NT2/D1 (cell line): ENCODE results near the gene TMC8.

Source experiments
- DNase-seq: peaks from one replicate; pipeline ENCODE4 v3.0.0-alpha.2; 2011; ENCODE audit warnings: low read depth, low spot score
- H3K27me3 ChIP-seq: 2 replicates; pipeline ENCODE4 v1.6.0; 2011; ENCODE audit warnings: mild to moderate bottlenecking; ENCODE audit not compliant: insufficient read length, insufficient read depth
- H3K36me3 ChIP-seq: 2 replicates; pipeline ENCODE4 v1.6.1; 2011; ENCODE audit warnings: mild to moderate bottlenecking, low read length, mixed read lengths; ENCODE audit not compliant: insufficient read depth, insufficient read length
- H3K4me1 ChIP-seq: 2 replicates; pipeline ENCODE4 v1.5.1; 2011; ENCODE audit not compliant: insufficient read depth, insufficient read length
- H3K4me3 ChIP-seq: 2 replicates; pipeline ENCODE4 v1.5.1; 2011; ENCODE audit warnings: low read depth; ENCODE audit not compliant: insufficient read length
- H3K9ac ChIP-seq: 2 replicates; pipeline ENCODE4 v1.6.0; 2011; ENCODE audit warnings: low read depth; ENCODE audit not compliant: insufficient read length
- H3K9me3 ChIP-seq: 2 replicates; pipeline ENCODE4 v1.5.1; 2011; ENCODE audit warnings: mild to moderate bottlenecking, low read length; ENCODE audit not compliant: insufficient read depth
- SUZ12 ChIP-seq: IDR thresholded peaks from 2 replicates; pipeline ENCODE4 v1.6.1; 2011; ENCODE audit not compliant: insufficient read length, insufficient read depth; ENCODE audit errors: extremely low read depth
- YY1 ChIP-seq: IDR thresholded peaks from 2 replicates; pipeline ENCODE4 v1.6.1; 2011; ENCODE audit not compliant: insufficient read length, insufficient read depth
- ZNF274 ChIP-seq: IDR thresholded peaks from 2 replicates; pipeline ENCODE4 v1.6.1; 2011; ENCODE audit warnings: mild to moderate bottlenecking, low read depth, low read length

TMC8 gene

DNA sequence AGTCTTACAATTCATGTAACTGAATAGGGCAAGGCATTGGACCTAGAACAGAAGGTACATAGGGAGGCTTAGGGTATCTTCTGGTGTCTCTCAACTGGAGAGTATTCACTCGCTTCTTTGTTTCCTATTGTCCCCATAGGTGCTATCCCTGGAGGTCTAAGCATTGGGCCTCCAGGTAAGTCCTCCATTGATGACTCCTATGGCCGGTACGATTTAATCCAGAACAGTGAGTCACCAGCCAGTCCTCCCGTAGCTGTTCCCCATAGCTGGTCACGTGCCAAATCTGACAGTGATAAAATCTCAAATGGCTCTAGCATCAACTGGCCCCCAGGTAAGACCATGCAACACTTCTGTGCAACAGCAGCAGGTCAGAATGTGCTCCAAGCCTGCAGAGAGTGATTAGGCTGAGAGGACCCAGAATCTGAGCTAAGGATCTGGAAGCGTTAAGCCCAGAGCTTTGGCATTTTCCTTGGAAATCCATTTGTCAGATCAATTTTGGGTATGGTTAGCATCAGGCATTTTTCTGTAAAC lies 37.7 kb upstream of the TMC8 start:
- H3K4me1 ChIP-seq, result no peaks in the 10 kb centered on the region
- no peaks in the 10 kb centered on the region for H3K9me3 ChIP-seq
- H3K27me3 ChIP-seq, result no peaks in the 10 kb centered on the region
- H3K4me3 ChIP-seq, result no peak overlapping the region
- TF ChIP-seq SUZ12 (no peak), ZNF274 (no peak), YY1 (no peak)
- no peak overlapping the region for H3K9ac ChIP-seq
- no peak for DNase-seq
- peaks cover 67% of the 10 kb centered on the region for H3K36me3 ChIP-seq

DNA sequence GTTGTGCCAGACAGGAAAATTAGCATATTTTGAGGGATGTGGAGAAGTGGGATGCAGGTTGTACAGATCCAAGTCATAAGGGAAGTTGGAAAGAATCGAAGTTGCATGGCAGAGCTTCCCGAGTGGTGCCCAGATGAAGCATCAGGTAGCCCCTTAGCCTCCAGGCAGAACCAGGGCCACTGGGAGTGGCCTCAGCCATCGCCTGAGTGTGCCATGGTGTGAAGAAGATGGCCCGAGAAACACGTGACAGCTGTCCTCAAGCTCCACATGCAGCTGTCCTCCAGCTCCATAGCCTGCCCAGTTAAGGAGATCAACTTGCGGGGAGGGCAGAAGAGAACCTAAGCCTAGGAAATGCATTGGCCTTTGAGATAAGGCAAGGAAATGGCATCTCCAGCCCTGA lies 35.5 kb upstream of the TMC8 start:
- Histone ChIP-seq H3K4me3 (no peak overlapping the region), H3K36me3 (peaks cover 76% of the 10 kb centered on the region), H3K9ac (no peak overlapping the region), H3K9me3 (peaks cover 15% of the 10 kb centered on the region; the same call in 1 of the 2 replicates), H3K4me1 (no peaks in the 10 kb centered on the region), H3K27me3 (no peaks in the 10 kb centered on the region)
- TF ChIP-seq YY1, result no peak
- TF ChIP-seq ZNF274, result no peak
- no peak for TF ChIP-seq SUZ12
- DNase-seq, result no peak

DNA sequence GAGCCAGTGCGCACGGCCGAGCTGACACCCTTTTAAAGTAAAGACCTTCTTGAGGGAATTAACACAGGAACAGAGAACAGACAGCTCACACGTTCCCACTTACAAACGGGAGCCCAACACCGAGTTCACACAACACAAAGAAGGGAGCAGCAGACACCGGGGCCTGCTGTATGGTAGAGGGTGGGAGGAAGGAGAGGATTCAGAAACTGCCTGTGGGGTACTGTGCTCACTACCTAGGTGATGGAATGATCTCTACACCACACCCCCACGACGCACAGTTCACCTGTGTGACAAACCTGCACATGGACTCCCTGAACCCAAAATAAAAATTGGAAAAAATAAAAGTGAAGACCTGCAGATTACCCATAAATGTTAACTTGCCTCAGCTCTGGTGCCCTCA lies 34.5 kb upstream of the TMC8 start:
- Histone ChIP-seq H3K36me3 (peaks cover 74% of the 10 kb centered on the region), H3K9ac (no peak overlapping the region), H3K9me3 (peaks cover 24% of the 10 kb centered on the region; the same call in 1 of the 2 replicates), H3K4me3 (no peak overlapping the region), H3K27me3 (no peaks in the 10 kb centered on the region), H3K4me1 (no peaks in the 10 kb centered on the region)
- DNase-seq, result no peak
- no peak for TF ChIP-seq SUZ12

DNA sequence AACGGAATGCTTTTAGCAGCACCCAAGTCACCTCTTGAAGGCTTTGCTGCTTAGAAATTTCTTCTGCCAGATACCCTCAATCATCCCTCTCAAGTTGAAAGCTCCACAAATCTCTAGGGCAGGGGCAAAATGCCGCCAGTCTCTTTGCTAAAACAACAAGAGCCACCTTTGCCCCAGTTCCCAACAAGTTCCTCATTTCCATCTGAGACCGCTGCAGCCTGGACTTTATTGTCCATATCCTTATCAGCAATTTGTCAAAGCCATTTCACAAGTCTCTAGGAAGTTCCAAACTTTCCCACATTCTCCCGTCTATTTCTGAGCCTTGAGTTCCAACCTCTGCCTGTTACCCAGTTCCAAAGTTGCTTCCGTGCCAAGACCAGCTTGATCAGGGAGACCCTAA lies 29.5 kb upstream of the TMC8 start:
- peaks cover 68% of the 10 kb centered on the region for H3K36me3 ChIP-seq

DNA sequence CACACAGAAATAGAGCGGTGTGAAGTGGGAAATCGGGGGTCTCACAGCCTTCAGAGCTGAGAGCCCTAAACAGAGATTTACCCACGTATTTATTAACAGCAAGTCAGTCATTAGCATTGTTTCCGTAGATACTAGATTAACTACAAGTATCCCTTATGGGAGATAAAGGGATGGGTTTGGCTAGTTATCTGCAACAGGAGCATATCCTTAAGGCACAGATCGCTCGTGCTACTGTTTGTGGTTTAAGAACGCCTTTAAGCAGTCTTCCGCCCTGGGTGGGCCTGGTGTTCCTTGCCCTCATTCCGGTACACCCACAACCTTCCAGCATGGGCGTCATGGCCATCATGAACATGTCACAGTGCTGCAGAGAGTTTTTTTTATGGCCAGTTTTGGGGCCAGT lies 29.0 kb upstream of the TMC8 start:
- Histone ChIP-seq H3K4me1 (no peaks in the 10 kb centered on the region), H3K27me3 (no peaks in the 10 kb centered on the region), H3K9me3 (peaks cover 38% of the 10 kb centered on the region; the same call in 1 of the 2 replicates), H3K9ac (no peak overlapping the region), H3K4me3 (no peak overlapping the region), H3K36me3 (peaks cover 65% of the 10 kb centered on the region)
- DNase-seq, result no peak
- TF ChIP-seq YY1 (no peak), SUZ12 (no peak), ZNF274 (no peak)

More for the DNA sequence above, 29.5 kb upstream of the TMC8 start:
- H3K27me3 ChIP-seq, result no peaks in the 10 kb centered on the region
- H3K4me3 ChIP-seq, result no peak overlapping the region
- no peak overlapping the region for H3K9ac ChIP-seq
- no peak for DNase-seq
- peaks cover 38% of the 10 kb centered on the region; the same call in 1 of the 2 replicates for H3K9me3 ChIP-seq
- no peaks in the 10 kb centered on the region for H3K4me1 ChIP-seq
- TF ChIP-seq SUZ12 (no peak), ZNF274 (no peak), YY1 (no peak)

DNA sequence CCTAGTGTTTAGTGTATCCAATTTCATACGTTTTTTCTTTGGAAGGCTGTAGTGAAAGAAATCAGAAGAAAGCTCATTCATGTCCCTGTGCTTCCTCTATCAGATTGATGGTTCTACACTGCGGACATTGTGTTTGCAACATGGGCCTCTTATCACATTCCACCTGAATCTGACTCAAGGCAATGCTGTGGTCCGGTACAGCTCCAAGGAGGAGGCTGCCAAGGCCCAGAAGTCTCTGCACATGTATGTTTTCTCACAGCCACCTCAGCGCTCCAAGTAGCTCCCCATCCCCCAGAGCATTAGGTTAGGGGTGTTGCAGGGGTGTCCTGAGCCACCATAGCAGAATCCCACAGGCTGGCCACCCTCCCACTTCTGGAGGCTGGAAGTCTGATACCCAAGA lies 27.3 kb upstream of the TMC8 start:
- TF ChIP-seq ZNF274 (no peak), YY1 (no peak), SUZ12 (no peak)
- Histone ChIP-seq H3K4me3 (no peak overlapping the region), H3K9ac (no peak overlapping the region), H3K4me1 (no peaks in the 10 kb centered on the region), H3K27me3 (no peaks in the 10 kb centered on the region), H3K9me3 (peaks cover 38% of the 10 kb centered on the region; the same call in 1 of the 2 replicates), H3K36me3 (peaks cover 62% of the 10 kb centered on the region)
- DNase-seq, result no peak

DNA sequence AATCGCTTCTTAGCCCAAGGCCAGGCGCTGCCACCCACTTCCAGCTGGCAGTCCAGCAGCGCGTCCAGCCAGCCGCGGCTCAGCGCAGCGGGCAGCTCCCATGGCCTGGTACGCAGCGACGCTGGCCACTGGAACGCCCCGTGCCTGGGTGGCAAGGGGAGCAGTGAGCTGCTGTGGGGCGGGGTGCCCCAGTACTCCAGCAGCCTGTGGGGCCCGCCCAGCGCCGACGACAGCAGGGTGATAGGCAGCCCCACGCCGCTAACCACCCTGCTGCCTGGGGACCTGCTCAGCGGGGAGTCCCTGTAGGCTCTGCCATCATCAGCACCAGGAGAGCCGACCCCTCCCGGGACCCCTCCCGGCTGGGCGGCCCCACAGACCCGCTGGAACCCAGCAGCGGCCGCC lies 26.0 kb upstream of the TMC8 start:
- no peak for DNase-seq
- Histone ChIP-seq H3K27me3 (no peaks in the 10 kb centered on the region), H3K4me3 (no peak overlapping the region), H3K36me3 (peaks cover 63% of the 10 kb centered on the region), H3K9ac (no peak overlapping the region), H3K9me3 (peaks cover 27% of the 10 kb centered on the region; the same call in 1 of the 2 replicates), H3K4me1 (peaks cover 4% of the 10 kb centered on the region)
- TF ChIP-seq ZNF274 (no peak), SUZ12 (no peak), YY1 (no peak)

DNA sequence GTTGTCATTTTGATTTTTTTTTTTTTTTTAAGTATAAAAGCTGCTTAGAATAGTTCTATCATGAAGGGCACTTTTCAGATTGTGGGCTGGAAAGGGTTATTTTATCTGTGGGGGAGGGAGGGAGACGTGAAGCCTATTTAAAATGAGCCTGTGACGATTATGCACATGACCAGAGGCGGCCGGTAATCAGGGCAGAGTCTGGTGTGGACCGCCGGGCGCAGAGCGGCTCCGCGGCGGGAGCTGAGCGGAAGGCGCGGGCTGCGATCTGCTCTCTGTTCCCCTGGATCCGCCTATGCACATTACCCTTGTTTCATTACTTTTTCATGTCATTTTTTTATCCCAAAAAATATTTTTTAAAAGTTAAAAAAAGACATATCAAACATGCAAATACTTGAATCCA lies 25.5 kb upstream of the TMC8 start:
- DNase-seq, result no peak
- TF ChIP-seq ZNF274 (no peak), YY1 (no peak), SUZ12 (no peak)
- H3K36me3 ChIP-seq, result peaks cover 61% of the 10 kb centered on the region
- peaks cover 4% of the 10 kb centered on the region for H3K4me1 ChIP-seq
- H3K27me3 ChIP-seq, result no peaks in the 10 kb centered on the region
- H3K4me3 ChIP-seq, result no peak overlapping the region
- H3K9ac ChIP-seq, result no peak overlapping the region
- peaks cover 22% of the 10 kb centered on the region; the same call in 1 of the 2 replicates for H3K9me3 ChIP-seq
